K562 (cell line): ENCODE measurements around the gene TMEM131L. TPM values are rescaled to one million over a fixed set of nuclear protein-coding genes. Genes with fewer than 3 reads are reported as not detected.
A peak's percentile ranks its signal among the peaks of the same experiment; 100 is the strongest.

Experiments used
- ATAC-seq: fragments of 200-7000 bp; cut with Tn5 transposase; 3 replicates; pipeline ENCODE4 v1.9.1; 2020; ENCODE audit warnings: moderate library complexity
- BruUV-seq: library from RNA; stranded (reverse); fragments of 400-500 nt; replicated peaks from 2 replicates; lab custom pipeline; 2021; lab: Mats Ljungman, UMichigan
- CTCF ChIA-PET: fragments of 300-600 bp; formaldehyde crosslinking; extraction: SDS; loops from one replicate; lab custom pipeline; 2021; ENCODE audit warnings: low intra/inter-chr PET ratio; lab: Yijun Ruan, JAX
- POLR2A ChIA-PET: fragments of 300-600, 350-650 bp; sonication (Branson Sonifier 250); formaldehyde crosslinking; extraction: SDS; loops from one replicate; lab custom pipeline; 2021; ENCODE audit warnings: antibody characterized with exemption, inconsistent platforms; lab: Yijun Ruan, JAX
- DNase-seq, 4 experiments: peaks; one replicate each; pipeline versions ENCODE4 v3.0.0 to v3.0.0-alpha.2; 2011 to 2018; ENCODE audit warnings: low spot score in 3 of 4, mixed read lengths in 3 of 4; ENCODE audit errors: extremely low read depth in 1 of 4
- FAIRE-seq: peaks from 2 replicates; lab custom pipeline; 2011; peaks lifted over from hg19 to GRCh38; lab: Jason Lieb, UNC
- H2AFZ ChIP-seq: 2 replicates; pipeline ENCODE4 v1.6.0; 2011; ENCODE audit warnings: low read depth, low read length, control low read depth, inconsistent platforms
- H3K27ac ChIP-seq: fragments of 200-600 bp; 3 replicates; pipeline ENCODE4 v1.8.0; 2011; ENCODE audit warnings: low read depth, mild to moderate bottlenecking, control low read depth, inconsistent platforms, low read length, moderate library complexity, mixed read lengths; ENCODE audit errors: extremely low read depth
- H3K27me3 ChIP-seq, 2 experiments: fragments of 300-600 bp in 1 of 2; 2 replicates in 1 of 2; 3 replicates in 1 of 2; pipeline versions ENCODE4 v1.6.0 to v1.8.0; 2011; ENCODE audit warnings: inconsistent platforms in 2 of 2, low read length in 2 of 2, mild to moderate bottlenecking in 1 of 2, mixed read lengths in 1 of 2, moderate library complexity in 1 of 2; ENCODE audit not compliant: control insufficient read depth in 2 of 2, insufficient read depth in 2 of 2
- H3K36me3 ChIP-seq: fragments of 300-600 bp; 3 replicates; pipeline ENCODE4 v1.8.0; 2011; ENCODE audit warnings: mild to moderate bottlenecking, low read length, inconsistent platforms; ENCODE audit not compliant: control insufficient read depth, insufficient read depth
- H3K4me1 ChIP-seq, 2 experiments: fragments of 200-600 bp in 1 of 2; replicated peaks in 1 of 2; 2 replicates in 1 of 2; 3 replicates in 1 of 2; pipeline versions ENCODE4 v1.5.1 to v1.8.0; 2011; ENCODE audit warnings: inconsistent platforms in 2 of 2, low read length in 2 of 2, mild to moderate bottlenecking in 1 of 2, mixed read lengths in 1 of 2, moderate library complexity in 1 of 2; ENCODE audit not compliant: control insufficient read depth in 2 of 2, insufficient read depth in 2 of 2
- H3K4me2 ChIP-seq: 2 replicates; pipeline ENCODE4 v1.6.1; 2011; ENCODE audit warnings: low read length, control low read depth, inconsistent platforms, mixed read lengths; ENCODE audit not compliant: insufficient read depth
- H3K4me3 ChIP-seq: fragments of 200-600 bp; sonication (generic), shearing (Covaris generic); 2 replicates; pipeline ENCODE4 v1.5.1; 2016; ENCODE audit warnings: control low read depth, inconsistent platforms
- H3K79me2 ChIP-seq: fragments of 200-600 bp; 3 replicates; pipeline ENCODE4 v1.8.0; 2011; ENCODE audit warnings: low read length, inconsistent platforms; ENCODE audit not compliant: control insufficient read depth, insufficient read depth
- H3K9ac ChIP-seq, 2 experiments: 2 replicates each; pipeline versions ENCODE4 v1.6.0 to v1.6.1; 2011; ENCODE audit warnings: low read depth in 2 of 2, low read length in 2 of 2, control low read depth in 1 of 2, inconsistent platforms in 1 of 2, mild to moderate bottlenecking in 1 of 2, mixed read lengths in 1 of 2; ENCODE audit not compliant: insufficient read depth in 1 of 2
- H3K9me1 ChIP-seq: one replicate; pipeline ENCODE4 v1.6.0; 2011; ENCODE audit warnings: inconsistent platforms, mild to moderate bottlenecking, low read length, moderate library complexity; ENCODE audit not compliant: control insufficient read depth, insufficient read depth
- H3K9me3 ChIP-seq: replicated peaks from 2 replicates; pipeline ENCODE4 v1.5.1; 2011; ENCODE audit warnings: low read depth, low read length, inconsistent platforms; ENCODE audit not compliant: control insufficient read depth, insufficient read depth
- H4K20me1 ChIP-seq: replicated peaks from 2 replicates; pipeline ENCODE4 v1.6.1; 2011; ENCODE audit warnings: low read length, inconsistent platforms, mixed read lengths; ENCODE audit not compliant: control insufficient read depth, insufficient read depth
- ATF3 ChIP-seq, 2 experiments: fragments of 450-650 bp in 1 of 2; sonication (generic) in 1 of 2; formaldehyde crosslinking in 1 of 2; IDR thresholded peaks in 1 of 2; conservative IDR thresholded peaks in 1 of 2; 2 replicates each; pipeline versions ENCODE4 v1.6.1 to v1.8.1; 2016 to 2023; ENCODE audit warnings: mild to moderate bottlenecking in 2 of 2, moderate library complexity in 2 of 2, inconsistent platforms in 1 of 2, missing genetic modification reagents in 1 of 2
- BCLAF1 ChIP-seq, 2 experiments: fragments of 450-650 bp in 1 of 2; IDR thresholded peaks; 2 replicates each; pipeline ENCODE4 v1.6.1; 2011 to 2017; ENCODE audit warnings: low read depth in 2 of 2, antibody characterized with exemption in 1 of 2, borderline replicate concordance in 1 of 2, low read length in 1 of 2, mild to moderate bottlenecking in 1 of 2, mixed read lengths in 1 of 2; ENCODE audit not compliant: control insufficient read depth in 1 of 2
- CEBPB ChIP-seq: fragments of 450-650 bp; IDR thresholded peaks from 2 replicates; pipeline ENCODE4 v1.6.1; 2016; ENCODE audit warnings: missing genetic modification characterization, missing compliant biosample characterization
- CEBPG ChIP-seq, 3 experiments: fragments of 200-800 bp in 1 of 3; sonication (Bioruptor generic) in 1 of 3; sonication (generic) in 1 of 3; formaldehyde crosslinking in 1 of 3; IDR thresholded peaks in 2 of 3; conservative IDR thresholded peaks in 1 of 3; 2 replicates each; pipeline versions ENCODE4 v1.6.1 to v1.8.0; 2016 to 2022; ENCODE audit warnings: missing compliant biosample characterization in 2 of 3, missing genetic modification characterization in 2 of 3, mild to moderate bottlenecking in 1 of 3, missing genetic modification reagents in 1 of 3
- MBD2 ChIP-seq: sonication (generic); IDR thresholded peaks from 2 replicates; pipeline ENCODE4 v1.6.1; 2016; ENCODE audit warnings: low read depth, borderline replicate concordance
- MEF2D ChIP-seq: conservative IDR thresholded peaks from 2 replicates; pipeline ENCODE4 v1.6.1; 2016; ENCODE audit warnings: low read depth, missing genetic modification characterization, missing compliant biosample characterization
- NFIC ChIP-seq: fragments of 450-650 bp; IDR thresholded peaks from 2 replicates; pipeline ENCODE4 v1.6.1; 2017; ENCODE audit warnings: mild to moderate bottlenecking, inconsistent platforms
- NR0B1 ChIP-seq: fragments of 450-650 bp; IDR thresholded peaks from one replicate; pipeline ENCODE4 v1.6.1; 2018; ENCODE audit warnings: mild to moderate bottlenecking, moderate library complexity; ENCODE audit not compliant: partially characterized antibody
- POU5F1 ChIP-seq: fragments of 150-350 bp; IDR thresholded peaks from 2 replicates; pipeline ENCODE4 v1.6.1; 2014; ENCODE audit warnings: borderline replicate concordance, low read length, low read depth, mild to moderate bottlenecking; ENCODE audit not compliant: partially characterized antibody
- RAD21 ChIP-seq, 2 experiments: fragments of 250-450 bp in 1 of 2; fragments of 450-650 bp in 1 of 2; sonication (Bioruptor Pico) in 1 of 2; formaldehyde crosslinking in 1 of 2; IDR thresholded peaks in 1 of 2; conservative IDR thresholded peaks in 1 of 2; 2 replicates each; pipeline versions ENCODE4 v1.4.0 to v1.8.0; 2020 to 2022; ENCODE audit warnings: mild to moderate bottlenecking in 2 of 2, moderate library complexity in 1 of 2
- SRSF7 ChIP-seq: fragments of 200-400 bp; formaldehyde crosslinking; optimal IDR thresholded peaks from 2 replicates; pipeline ENCODE3; 2017; ENCODE audit warnings: mild to moderate bottlenecking, low read depth, low read length
- SUPT5H ChIP-seq: fragments of 450-650 bp; IDR thresholded peaks from 2 replicates; pipeline ENCODE4 v1.6.1; 2016
- ZNF3 ChIP-seq: fragments of 250-450 bp; sonication (Bioruptor Pico); IDR thresholded peaks from 2 replicates; pipeline ENCODE4 v1.5.0; 2021; ENCODE audit warnings: mild to moderate bottlenecking, moderate library complexity
- ZNF444 ChIP-seq: fragments of 250-450 bp; sonication (Bioruptor Pico); IDR thresholded peaks from 2 replicates; pipeline ENCODE4 v1.4.0; 2020; ENCODE audit warnings: mild to moderate bottlenecking, moderate library complexity
- WGBS: fragments of 100-300 bp; shearing (Covaris generic); methylation state at CpG from one replicate; pipeline ENCODE4 v1.1.6; 2016; ENCODE audit warnings: low coverage, mixed read lengths; ENCODE audit not compliant: insufficient coverage; ENCODE audit errors: missing lambda C conversion rate; 5-methylcytosine and 5-hydroxymethylcytosine counted together
- in situ Hi-C: fragments of 300-500 bp; cut with MboI; formaldehyde crosslinking; loops from 4 replicates; pipeline ENCODE4 v1.15.0; 2018; ENCODE audit warnings: inconsistent platforms, mixed read lengths
- intact Hi-C: fragments of 100-400 bp; cut with micrococcal nuclease; formaldehyde crosslinking; loops from 2 replicates; pipeline ENCODE4 v1.14.2; 2022
- polyA plus RNA-seq, 8 experiments: library from polyadenylated mRNA; depleted of rRNA in 4 of 8; stranded (reverse) in 5 of 8; unstranded in 3 of 8; fragments of >200 nt; fragmentation: Nextera tagmentation in 2 of 8; fragmentation: Illumina TruSeq in 1 of 8; extraction: Ambion mirVana in 2 of 8; extraction: Trizol in 1 of 8; gene quantifications; 2 replicates each; pipeline versions ENCODE4 v1.2.1 to v1.2.3, GENCODE V29; 2011 to 2014; ENCODE audit warnings: inconsistent platforms in 1 of 8, missing spikeins in 1 of 8
- total RNA-seq, 7 experiments: library from RNA; depleted of rRNA in 6 of 7; stranded (reverse); fragments of >200 nt in 6 of 7; fragmentation: Illumina TruSeq in 2 of 7; extraction: Trizol in 2 of 7; gene quantifications; 2 replicates each; pipeline versions ENCODE4 v1.2.1 to v1.2.3, GENCODE V29; 2011 to 2021; ENCODE audit warnings: low replicate concordance in 1 of 7

The TMEM131L gene
- total and polyA plus RNA-seq, 9 of the 15 experiments (the other 6 are each of a cell fraction or from before 2014, with no cell fraction given), result 1.2 to 20.8 (median 12.9) TPM

GRCh38 chr4:153514688-153515426 lies 48.7 kb downstream of the TMEM131L start:
- H3K36me3 ChIP-seq, result peaks cover 5% of the 10 kb centered on the region; the same call in 2 of the 3 replicates
- CTCF ChIA-PET, result no interaction called here
- no peaks in the 10 kb centered on the region for H3K9me1 ChIP-seq
- DNase-seq (no peak), ATAC-seq (no peak), FAIRE-seq (no peak)
- no peaks in the 10 kb centered on the region for H3K27me3 ChIP-seq
- in situ Hi-C loops, result no loop called here
- H3K79me2 ChIP-seq, result peaks cover 41% of the 10 kb centered on the region
- H3K9ac ChIP-seq, result no peak overlapping the region
- H2AFZ ChIP-seq, result no peak overlapping the region
- H4K20me1 ChIP-seq, result no peaks in the 10 kb centered on the region; the same call in 1 of the 2 replicates
- 85% methylated on average over 9 of the region's 15 CpGs for WGBS
- peaks cover 5 to 20% of the 10 kb centered on the region in 2 experiments for H3K4me1 ChIP-seq
- intact Hi-C loops, result no loop called here
- no peak overlapping the region for H3K27ac ChIP-seq
- POLR2A ChIA-PET, result interaction anchor here (0.8 kb wide), 1 partner anchor 35 kb away, joined by 3 read pairs; no protein-coding TSS in a partner anchor
- no peak overlapping the region for H3K4me2 ChIP-seq
- H3K9me3 ChIP-seq, result no peaks in the 10 kb centered on the region
- no TSS peak for BruUV-seq
- H3K4me3 ChIP-seq, result no peak overlapping the region
- TF ChIP-seq CEBPB (tag) (peak; percentile 74), POU5F1 (no peak), CEBPG (CRISPR knock-in tag; IDR thresholded peaks at IDR 0.05) (no peak), CEBPG (tag; conservative IDR thresholded peaks at IDR 0.05 in 1 of 2, IDR thresholded peaks at IDR 0.05 in 1 of 2) (0 out of 4 replicates have a peak, but pooled peaks of 1 of the 2 experiments have one; percentile 31), SUPT5H (no peak), NFIC (no peak), NR0B1 (no peak), ZNF444 (CRISPR knock-in tag) (no peak), RAD21 (CRISPR knock-in tag; conservative IDR thresholded peaks at IDR 0.05 in 1 of 2, IDR thresholded peaks at IDR 0.05 in 1 of 2) (no peak), ATF3 (IDR thresholded peaks at IDR 0.05) (peak; percentile 21; the same call in 1 of the 2 replicates), ATF3 (CRISPR knock-in tag; conservative IDR thresholded peaks at IDR 0.05) (no peak), MBD2 (no peak), ZNF3 (CRISPR knock-in tag) (no peak), SRSF7 (no peak), MEF2D (tag) (no peak), BCLAF1 (IDR thresholded peaks at IDR 0.05; ENCODE audit: borderline replicate concordance in 1 of 2, control insufficient read depth in 1 of 2, low read depth in 2 of 2, low read length in 1 of 2) (no peak)
